GM23338 (cell line): Measurements from ENCODE around the gene TMEM255B.

Source experiments
- CTCF ChIP-seq, 2 experiments: fragments of 200-600 bp in 1 of 2; sonication (generic) in 1 of 2; conservative IDR thresholded peaks; 2 replicates each; pipeline versions ENCODE4 v1.5.1 to v1.6.1; 2016 to 2017; ENCODE audit warnings: antibody characterized with exemption in 2 of 2, low read depth in 2 of 2, mild to moderate bottlenecking in 2 of 2, moderate library complexity in 1 of 2
- ETS1 ChIP-seq: IDR thresholded peaks from 2 replicates; pipeline ENCODE4 v1.6.1; 2016; ENCODE audit warnings: antibody characterized with exemption
- EZH2 ChIP-seq: fragments of 200-600 bp; sonication (generic); IDR thresholded peaks from one replicate; pipeline ENCODE4 v1.8.0; 2017; ENCODE audit warnings: antibody characterized with exemption, mild to moderate bottlenecking, low read depth; ENCODE audit not compliant: unreplicated experiment
- JUNB ChIP-seq: IDR thresholded peaks from one replicate; pipeline ENCODE4 v1.6.1; 2016; ENCODE audit warnings: antibody characterized with exemption; ENCODE audit not compliant: unreplicated experiment
- POLR2AphosphoS5 ChIP-seq: IDR thresholded peaks from 2 replicates; pipeline ENCODE4 v1.6.1; 2016; ENCODE audit warnings: antibody characterized with exemption, low read depth

DNA sequence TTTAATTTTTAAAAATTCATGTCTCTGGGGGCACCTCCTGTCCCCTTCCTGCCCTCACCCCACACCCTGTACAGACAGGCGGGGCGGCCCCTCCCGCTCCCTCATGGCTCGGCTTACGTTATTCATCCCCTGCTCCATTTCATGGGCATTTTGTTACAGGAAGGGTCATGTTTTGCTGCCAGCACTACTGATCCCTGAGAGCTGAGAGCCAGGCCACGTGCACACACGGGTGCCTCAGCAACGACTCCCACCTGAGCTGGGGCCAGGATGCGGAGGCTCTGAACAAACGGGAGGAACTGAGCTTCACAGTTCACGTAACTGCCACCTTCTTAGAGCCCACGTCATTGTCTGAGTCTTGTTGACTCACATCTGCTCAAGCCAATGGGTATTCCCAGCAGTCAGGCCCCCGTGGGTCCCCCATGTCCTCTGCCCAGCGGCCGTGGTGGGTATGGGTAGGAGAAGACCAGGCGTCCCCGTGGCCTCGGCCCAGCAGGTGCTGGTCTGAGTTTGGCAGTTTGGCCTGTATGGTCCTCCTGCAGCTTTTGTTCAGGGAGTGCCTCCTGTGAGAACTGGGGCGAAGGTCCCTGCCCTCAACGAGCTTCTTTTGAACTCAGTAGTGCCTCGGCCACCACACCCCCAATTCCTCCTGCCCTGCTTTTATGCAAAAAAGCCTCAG lies 16.4 kb upstream of the TMEM255B start:
- TF ChIP-seq CTCF (conservative IDR thresholded peaks at IDR 0.05; ENCODE audit: low read depth in 2 of 2) (no peak), EZH2 (no peak), JUNB (no peak), POLR2AphosphoS5 (no peak), ETS1 (no peak)
